ENCODE results near the gene SLC34A3. TPM values are rescaled to one million over a fixed set of nuclear protein-coding genes. Genes with fewer than 3 reads are reported as not detected.

Gene SLC34A3
- total RNA-seq, 1 experiment from 2014 or later = 0.13 TPM

DNA sequence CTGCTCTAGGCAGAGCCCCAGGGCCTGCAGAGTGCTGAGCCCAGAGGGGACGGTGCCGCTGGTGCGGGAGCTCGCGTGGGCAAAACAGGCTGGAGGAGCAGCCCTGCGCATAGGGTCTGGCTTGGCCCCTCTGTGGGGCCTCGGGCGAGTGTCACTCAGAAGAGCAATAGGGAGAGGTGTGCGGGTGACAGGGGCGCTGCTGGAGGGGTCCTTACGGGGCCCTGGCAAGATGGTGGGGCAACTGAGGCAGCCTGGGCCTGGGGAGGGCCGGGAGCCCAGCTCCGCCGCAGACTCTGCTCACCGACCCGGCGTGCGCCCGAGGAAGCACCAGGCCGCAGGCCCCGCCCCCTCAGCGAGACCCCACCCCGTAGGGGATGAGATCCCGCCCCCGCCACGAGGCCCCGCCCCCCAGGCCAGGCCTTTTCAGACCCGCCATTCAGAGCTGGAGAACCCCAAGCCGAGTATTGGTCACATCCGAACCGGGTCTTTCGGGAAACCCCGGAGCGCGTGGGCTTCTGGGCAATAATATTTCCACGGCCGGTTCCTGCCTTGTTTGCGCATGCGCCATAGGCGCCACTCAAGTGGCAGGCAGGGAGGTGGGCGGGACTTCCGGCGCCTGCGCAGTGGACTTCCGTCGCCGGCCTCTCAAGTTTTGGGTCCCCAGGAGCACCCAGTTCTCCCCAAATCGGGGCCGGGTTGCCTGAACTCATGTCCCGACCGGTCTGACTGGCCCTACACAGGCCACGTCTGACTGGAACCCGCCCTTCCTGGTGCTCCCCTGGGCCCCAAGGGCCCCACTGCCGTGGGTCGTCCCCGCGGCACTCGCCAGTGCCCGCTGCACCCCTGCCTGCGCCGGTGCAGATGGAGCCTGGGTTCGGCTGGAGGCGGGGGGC lies 7.4 kb upstream of the SLC34A3 start (continued):
- peak; percentile 43 for TF ChIP-seq NFYB (CRISPR knock-in tag; conservative IDR thresholded peaks at IDR 0.05; ENCODE audit: low read depth)

DNA sequence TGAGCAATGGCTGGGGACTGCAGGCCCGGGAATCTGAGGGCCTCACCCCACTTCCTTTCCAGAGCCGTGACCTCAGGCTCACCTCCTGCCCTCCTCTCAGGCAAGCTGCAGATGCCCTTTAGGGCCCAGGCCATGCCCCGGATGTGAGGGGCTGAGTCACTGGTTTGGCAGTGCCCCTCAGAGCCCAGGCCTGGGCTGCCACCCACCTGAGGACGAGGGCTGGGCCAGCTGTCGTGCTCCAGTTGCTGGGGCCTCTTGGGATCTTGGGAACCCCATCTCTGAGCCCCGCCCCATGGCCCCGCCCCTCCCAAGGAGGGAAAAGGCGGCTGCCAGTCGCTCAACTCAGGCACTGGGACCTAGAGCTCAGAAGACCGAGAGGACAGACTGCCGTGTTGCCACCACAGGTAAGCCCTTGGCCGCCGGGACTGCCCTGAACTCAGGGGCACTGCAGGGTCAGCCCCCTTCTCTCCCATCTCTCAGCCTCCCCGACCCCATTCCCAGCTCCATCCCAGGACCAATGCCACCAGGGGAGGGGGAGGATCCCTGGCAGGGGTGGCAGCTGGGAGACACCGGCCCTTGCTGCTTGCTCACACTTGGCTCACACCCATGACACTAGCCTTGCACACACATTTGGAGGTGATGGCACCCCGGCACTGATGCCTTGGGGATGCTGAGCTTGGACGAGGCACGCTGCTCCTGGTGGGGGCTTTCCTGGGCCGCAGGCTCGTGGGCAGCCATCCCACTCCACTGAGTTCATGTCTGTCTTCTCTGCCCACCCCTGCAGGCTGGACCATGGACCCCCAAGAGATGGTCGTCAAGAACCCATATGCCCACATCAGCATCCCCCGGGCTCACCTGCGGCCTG lies 5.6 kb upstream of the SLC34A3 start, which contains the start of gene CYSRT1:
Gene CYSRT1 (plus strand): TSS at position 345 of the 865 bp plus-strand sequence. CDS start 448 bp downstream, at position 793.
- Mint-ChIP-seq H3K4me3 (peak within 1 kb of the TSS; percentile 77), H3K4me1 (peaks cover 3% of the 10 kb centered on the region), H3K36me3 (no peaks in the 10 kb centered on the region), H3K9me3 (no peaks in the 10 kb centered on the region), H3K27me3 (ENCODE audit: low read depth) (no peaks in the 10 kb centered on the region), H3K27ac (no peak within 1 kb of the TSS)
- ChIA-PET CTCF (interaction anchor here (0.8 to 8.9 kb wide), 12 partner anchors 11 to 198 kb away, joined by 3 to 143 read pairs (median 4); partner anchors contain the start of genes ANAPC2, EXD3, NOXA1 and NPDC1), POLR2A (interaction anchor here (1.6 kb wide), 1 partner anchor 110 kb away, joined by 3 read pairs; no protein-coding TSS in a partner anchor)
- ATAC-seq (no peak), DNase-seq (ENCODE audit: low spot score) (peak; percentile 57)
- TF ChIP-seq, protein P1, sequence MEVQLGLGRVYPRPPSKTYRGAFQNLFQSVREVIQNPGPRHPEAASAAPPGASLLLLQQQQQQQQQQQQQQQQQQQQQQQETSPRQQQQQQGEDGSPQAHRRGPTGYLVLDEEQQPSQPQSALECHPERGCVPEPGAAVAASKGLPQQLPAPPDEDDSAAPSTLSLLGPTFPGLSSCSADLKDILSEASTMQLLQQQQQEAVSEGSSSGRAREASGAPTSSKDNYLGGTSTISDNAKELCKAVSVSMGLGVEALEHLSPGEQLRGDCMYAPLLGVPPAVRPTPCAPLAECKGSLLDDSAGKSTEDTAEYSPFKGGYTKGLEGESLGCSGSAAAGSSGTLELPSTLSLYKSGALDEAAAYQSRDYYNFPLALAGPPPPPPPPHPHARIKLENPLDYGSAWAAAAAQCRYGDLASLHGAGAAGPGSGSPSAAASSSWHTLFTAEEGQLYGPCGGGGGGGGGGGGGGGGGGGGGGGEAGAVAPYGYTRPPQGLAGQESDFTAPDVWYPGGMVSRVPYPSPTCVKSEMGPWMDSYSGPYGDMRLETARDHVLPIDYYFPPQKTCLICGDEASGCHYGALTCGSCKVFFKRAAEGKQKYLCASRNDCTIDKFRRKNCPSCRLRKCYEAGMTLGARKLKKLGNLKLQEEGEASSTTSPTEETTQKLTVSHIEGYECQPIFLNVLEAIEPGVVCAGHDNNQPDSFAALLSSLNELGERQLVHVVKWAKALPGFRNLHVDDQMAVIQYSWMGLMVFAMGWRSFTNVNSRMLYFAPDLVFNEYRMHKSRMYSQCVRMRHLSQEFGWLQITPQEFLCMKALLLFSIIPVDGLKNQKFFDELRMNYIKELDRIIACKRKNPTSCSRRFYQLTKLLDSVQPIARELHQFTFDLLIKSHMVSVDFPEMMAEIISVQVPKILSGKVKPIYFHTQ (CRISPR knock-in tag; IDR thresholded peaks at IDR 0.05) = no peak
- TF ChIP-seq, protein P2, sequence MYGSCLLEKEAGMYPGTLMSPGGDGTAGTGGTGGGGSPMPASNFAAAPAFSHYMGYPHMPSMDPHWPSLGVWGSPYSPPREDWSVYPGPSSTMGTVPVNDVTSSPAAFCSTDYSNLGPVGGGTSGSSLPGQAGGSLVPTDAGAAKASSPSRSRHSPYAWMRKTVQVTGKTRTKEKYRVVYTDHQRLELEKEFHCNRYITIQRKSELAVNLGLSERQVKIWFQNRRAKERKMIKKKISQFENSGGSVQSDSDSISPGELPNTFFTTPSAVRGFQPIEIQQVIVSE (CRISPR knock-in tag; IDR thresholded peaks at IDR 0.05; ENCODE audit: borderline replicate concordance) = no peak
- TF ChIP-seq, protein P3, sequence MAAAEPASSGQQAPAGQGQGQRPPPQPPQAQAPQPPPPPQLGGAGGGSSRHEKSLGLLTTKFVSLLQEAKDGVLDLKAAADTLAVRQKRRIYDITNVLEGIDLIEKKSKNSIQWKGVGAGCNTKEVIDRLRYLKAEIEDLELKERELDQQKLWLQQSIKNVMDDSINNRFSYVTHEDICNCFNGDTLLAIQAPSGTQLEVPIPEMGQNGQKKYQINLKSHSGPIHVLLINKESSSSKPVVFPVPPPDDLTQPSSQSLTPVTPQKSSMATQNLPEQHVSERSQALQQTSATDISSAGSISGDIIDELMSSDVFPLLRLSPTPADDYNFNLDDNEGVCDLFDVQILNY (CRISPR knock-in tag; IDR thresholded peaks at IDR 0.05) = no peak
- TF ChIP-seq GRHL2 (CRISPR knock-in tag; IDR thresholded peaks at IDR 0.05; ENCODE audit: insufficient replicate concordance, severe bottlenecking) = no peak
- no peak for TF ChIP-seq GTF2I (CRISPR knock-in tag; conservative IDR thresholded peaks at IDR 0.05)
- TF ChIP-seq ZNF317 (CRISPR knock-in tag; IDR thresholded peaks at IDR 0.05; ENCODE audit: borderline replicate concordance, low read depth) = no peak
- TF ChIP-seq GABPB1 (CRISPR knock-in tag; IDR thresholded peaks at IDR 0.05) = no peak
- no peak for TF ChIP-seq ZNF138 (CRISPR knock-in tag; conservative IDR thresholded peaks at IDR 0.05)
- no peak for TF ChIP-seq RELA (CRISPR knock-in tag; IDR thresholded peaks at IDR 0.05; ENCODE audit: borderline replicate concordance)
- TF ChIP-seq ZNF416 (CRISPR knock-in tag; IDR thresholded peaks at IDR 0.05) = no peak
- TF ChIP-seq MXD4 (CRISPR knock-in tag; IDR thresholded peaks at IDR 0.05; ENCODE audit: borderline replicate concordance) = no peak
- TF ChIP-seq FOXJ3 (CRISPR knock-in tag; IDR thresholded peaks at IDR 0.05; ENCODE audit: borderline replicate concordance) = no peak
- no peak for TF ChIP-seq JAZF1 (CRISPR knock-in tag; IDR thresholded peaks at IDR 0.05)
- TF ChIP-seq CREM (CRISPR knock-in tag; IDR thresholded peaks at IDR 0.05) = no peak
- TF ChIP-seq, protein P4, sequence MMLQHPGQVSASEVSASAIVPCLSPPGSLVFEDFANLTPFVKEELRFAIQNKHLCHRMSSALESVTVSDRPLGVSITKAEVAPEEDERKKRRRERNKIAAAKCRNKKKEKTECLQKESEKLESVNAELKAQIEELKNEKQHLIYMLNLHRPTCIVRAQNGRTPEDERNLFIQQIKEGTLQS (CRISPR knock-in tag; conservative IDR thresholded peaks at IDR 0.05) = no peak
- TF ChIP-seq MYBL2 (CRISPR knock-in tag; IDR thresholded peaks at IDR 0.05) = no peak
- TF ChIP-seq NR2C2 (CRISPR knock-in tag; IDR thresholded peaks at IDR 0.05) = no peak
- TF ChIP-seq, protein P5, sequence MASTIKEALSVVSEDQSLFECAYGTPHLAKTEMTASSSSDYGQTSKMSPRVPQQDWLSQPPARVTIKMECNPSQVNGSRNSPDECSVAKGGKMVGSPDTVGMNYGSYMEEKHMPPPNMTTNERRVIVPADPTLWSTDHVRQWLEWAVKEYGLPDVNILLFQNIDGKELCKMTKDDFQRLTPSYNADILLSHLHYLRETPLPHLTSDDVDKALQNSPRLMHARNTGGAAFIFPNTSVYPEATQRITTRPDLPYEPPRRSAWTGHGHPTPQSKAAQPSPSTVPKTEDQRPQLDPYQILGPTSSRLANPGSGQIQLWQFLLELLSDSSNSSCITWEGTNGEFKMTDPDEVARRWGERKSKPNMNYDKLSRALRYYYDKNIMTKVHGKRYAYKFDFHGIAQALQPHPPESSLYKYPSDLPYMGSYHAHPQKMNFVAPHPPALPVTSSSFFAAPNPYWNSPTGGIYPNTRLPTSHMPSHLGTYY (CRISPR knock-in tag; IDR thresholded peaks at IDR 0.05) = no peak
- TF ChIP-seq, protein P6, sequence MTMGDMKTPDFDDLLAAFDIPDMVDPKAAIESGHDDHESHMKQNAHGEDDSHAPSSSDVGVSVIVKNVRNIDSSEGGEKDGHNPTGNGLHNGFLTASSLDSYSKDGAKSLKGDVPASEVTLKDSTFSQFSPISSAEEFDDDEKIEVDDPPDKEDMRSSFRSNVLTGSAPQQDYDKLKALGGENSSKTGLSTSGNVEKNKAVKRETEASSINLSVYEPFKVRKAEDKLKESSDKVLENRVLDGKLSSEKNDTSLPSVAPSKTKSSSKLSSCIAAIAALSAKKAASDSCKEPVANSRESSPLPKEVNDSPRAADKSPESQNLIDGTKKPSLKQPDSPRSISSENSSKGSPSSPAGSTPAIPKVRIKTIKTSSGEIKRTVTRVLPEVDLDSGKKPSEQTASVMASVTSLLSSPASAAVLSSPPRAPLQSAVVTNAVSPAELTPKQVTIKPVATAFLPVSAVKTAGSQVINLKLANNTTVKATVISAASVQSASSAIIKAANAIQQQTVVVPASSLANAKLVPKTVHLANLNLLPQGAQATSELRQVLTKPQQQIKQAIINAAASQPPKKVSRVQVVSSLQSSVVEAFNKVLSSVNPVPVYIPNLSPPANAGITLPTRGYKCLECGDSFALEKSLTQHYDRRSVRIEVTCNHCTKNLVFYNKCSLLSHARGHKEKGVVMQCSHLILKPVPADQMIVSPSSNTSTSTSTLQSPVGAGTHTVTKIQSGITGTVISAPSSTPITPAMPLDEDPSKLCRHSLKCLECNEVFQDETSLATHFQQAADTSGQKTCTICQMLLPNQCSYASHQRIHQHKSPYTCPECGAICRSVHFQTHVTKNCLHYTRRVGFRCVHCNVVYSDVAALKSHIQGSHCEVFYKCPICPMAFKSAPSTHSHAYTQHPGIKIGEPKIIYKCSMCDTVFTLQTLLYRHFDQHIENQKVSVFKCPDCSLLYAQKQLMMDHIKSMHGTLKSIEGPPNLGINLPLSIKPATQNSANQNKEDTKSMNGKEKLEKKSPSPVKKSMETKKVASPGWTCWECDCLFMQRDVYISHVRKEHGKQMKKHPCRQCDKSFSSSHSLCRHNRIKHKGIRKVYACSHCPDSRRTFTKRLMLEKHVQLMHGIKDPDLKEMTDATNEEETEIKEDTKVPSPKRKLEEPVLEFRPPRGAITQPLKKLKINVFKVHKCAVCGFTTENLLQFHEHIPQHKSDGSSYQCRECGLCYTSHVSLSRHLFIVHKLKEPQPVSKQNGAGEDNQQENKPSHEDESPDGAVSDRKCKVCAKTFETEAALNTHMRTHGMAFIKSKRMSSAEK (CRISPR knock-in tag; IDR thresholded peaks at IDR 0.05; ENCODE audit: borderline replicate concordance) = no peak

Data from WTC11 (cell line).